B cell (primary cell): ENCODE results near the gene RASSF4. TPM values are rescaled to one million over a fixed set of nuclear protein-coding genes. Genes with fewer than 3 reads are reported as not detected.

Source experiments
- ATAC-seq: fragments of 200-7000 bp; cut with Tn5 transposase; one replicate; pipeline ENCODE4 v1.10.0; 2021; ENCODE audit warnings: low read depth, mild to moderate bottlenecking, moderate number of reproducible peaks, moderate library complexity
- CTCF ChIA-PET: fragments of 350-600 bp; sonication (Branson Sonifier 250); formaldehyde crosslinking; loops from one replicate; lab custom pipeline; 2021; ENCODE audit warnings: antibody characterized with exemption, inconsistent platforms; lab: Charles Lee
- POLR2A ChIA-PET: fragments of 350-600 bp; sonication (Branson Sonifier 250); formaldehyde crosslinking; loops from one replicate; lab custom pipeline; 2021; ENCODE audit warnings: antibody characterized with exemption; lab: Charles Lee
- DNase-seq: peaks from one replicate; pipeline ENCODE4 v3.0.0; 2013
- H2AFZ ChIP-seq: 2 replicates; pipeline ENCODE4 v1.6.1; 2012; ENCODE audit warnings: mild to moderate bottlenecking, low read depth, low read length; ENCODE audit not compliant: insufficient read depth, poor library complexity, severe bottlenecking
- H3K27ac ChIP-seq, 2 donors: 1 replicate in 1 of 2; 2 replicates in 1 of 2; pipeline ENCODE4 v1.5.1; 2012 to 2013; ENCODE audit warnings: low read length in 2 of 2, mild to moderate bottlenecking in 2 of 2, moderate library complexity in 1 of 2
- H3K27me3 ChIP-seq, 4 experiments: fragments of 200-600 bp in 1 of 4; sonication (generic) in 1 of 4; replicated peaks in 1 of 4; 1 replicate in 2 of 4; 2 replicates in 2 of 4; pipeline versions ENCODE4 v1.6.1 to v1.7.0; 2013 to 2016; ENCODE audit warnings: low read length in 3 of 4, mild to moderate bottlenecking in 2 of 4, mixed read lengths in 1 of 4, moderate library complexity in 1 of 4; ENCODE audit not compliant: insufficient read depth in 4 of 4, control insufficient read depth in 3 of 4; ENCODE audit errors: control extremely low read depth in 1 of 4
- H3K36me3 ChIP-seq, 2 experiments: replicated peaks in 1 of 2; 1 replicate in 1 of 2; 2 replicates in 1 of 2; pipeline versions ENCODE4 v1.6.1 to v1.7.1; 2013; ENCODE audit warnings: low read length in 1 of 2; ENCODE audit not compliant: insufficient read depth in 2 of 2, control insufficient read depth in 1 of 2; ENCODE audit errors: control extremely low read depth in 1 of 2, extremely low read depth in 1 of 2
- H3K4me1 ChIP-seq, 2 donors: fragments of 200-600 bp in 1 of 2; sonication (generic) in 1 of 2; 1 replicate in 1 of 2; 2 replicates in 1 of 2; pipeline versions ENCODE4 v1.5.1 to v1.6.1; 2013 to 2017; ENCODE audit warnings: low read length in 2 of 2; ENCODE audit not compliant: control insufficient read depth in 2 of 2, insufficient read depth in 2 of 2
- H3K4me2 ChIP-seq: replicated peaks from 2 replicates; pipeline ENCODE3; 2012; ENCODE audit warnings: mild to moderate bottlenecking, low read depth, low read length; ENCODE audit not compliant: poor library complexity, severe bottlenecking
- H3K4me3 ChIP-seq, 5 experiments: fragments of 200-600 bp in 1 of 5; sonication (generic) in 1 of 5; 1 replicate in 3 of 5; 2 replicates in 2 of 5; pipeline versions ENCODE4 v1.5.1 to v1.7.0; 2011 to 2016; ENCODE audit warnings: low read length in 4 of 5, mild to moderate bottlenecking in 4 of 5, low read depth in 2 of 5, control low read depth in 1 of 5, moderate library complexity in 1 of 5; ENCODE audit not compliant: insufficient read depth in 1 of 5; ENCODE audit errors: control extremely low read depth in 1 of 5, extremely low read depth in 1 of 5
- H3K79me2 ChIP-seq: fragments of 200-600 bp; sonication (generic); one replicate; pipeline ENCODE4 v1.6.0; 2016; ENCODE audit warnings: low read length; ENCODE audit not compliant: control insufficient read depth, insufficient read depth
- H3K9ac ChIP-seq: fragments of 200-600 bp; sonication (generic); 2 replicates; pipeline ENCODE4 v1.6.1; 2017; ENCODE audit warnings: mild to moderate bottlenecking, low read length, moderate library complexity
- H3K9me3 ChIP-seq, 3 donors: one replicate each; pipeline versions ENCODE4 v1.6.1 to v1.7.1; 2013; ENCODE audit warnings: low read length in 2 of 3; ENCODE audit not compliant: control insufficient read depth in 2 of 3, insufficient read depth in 1 of 3; ENCODE audit errors: control extremely low read depth in 1 of 3
- H4K20me1 ChIP-seq: 2 replicates; pipeline ENCODE4 v1.6.0; 2012; ENCODE audit warnings: mild to moderate bottlenecking, low read length; ENCODE audit not compliant: insufficient read depth, control insufficient read depth, poor library complexity, severe bottlenecking
- H3K27ac Mint-ChIP-seq: one replicate; pipeline ENCODE4 v1.8.0; 2021; ENCODE audit warnings: mixed read lengths
- H3K27me3 Mint-ChIP-seq: one replicate; pipeline ENCODE4 v1.8.0; 2021; ENCODE audit warnings: mixed read lengths
- H3K4me1 Mint-ChIP-seq: one replicate; pipeline ENCODE4 v1.8.0; 2021; ENCODE audit warnings: mixed read lengths
- H3K4me3 Mint-ChIP-seq: one replicate; pipeline ENCODE4 v1.8.0; 2021; ENCODE audit warnings: mixed read lengths
- H3K9me3 Mint-ChIP-seq: one replicate; pipeline ENCODE4 v1.8.0; 2022; ENCODE audit warnings: mixed read lengths; ENCODE audit not compliant: insufficient read depth
- CTCF ChIP-seq: fragments of 200-600 bp; IDR thresholded peaks from one replicate; pipeline ENCODE4 v1.8.0; 2022; ENCODE audit warnings: antibody characterized with exemption, mild to moderate bottlenecking
- EZH2 ChIP-seq: IDR thresholded peaks from 2 replicates; pipeline ENCODE4 v1.6.1; 2012; ENCODE audit warnings: borderline replicate concordance, low read depth, mild to moderate bottlenecking, moderate library complexity, low read length; ENCODE audit not compliant: insufficient read depth, poor library complexity, severe bottlenecking
- WGBS: methylation state at CpG from one replicate; pipeline ENCODE4 v1.1.5; 2013; ENCODE audit warnings: missing lambda C conversion rate; ENCODE audit not compliant: insufficient coverage; 5-methylcytosine and 5-hydroxymethylcytosine counted together
- intact Hi-C: fragments of 100-400 bp; cut with micrococcal nuclease; formaldehyde crosslinking; loops from one replicate; pipeline ENCODE4 v1.10.0; 2022
- polyA plus RNA-seq: library from polyadenylated mRNA; depleted of rRNA; stranded (reverse); fragments of >200 nt; gene quantifications from 2 replicates; pipeline ENCODE4 v1.2.3, GENCODE V29; 2012
- total RNA-seq, 2 donors: library from RNA; stranded (reverse); fragments of 120-200 nt in 1 of 2; gene quantifications; 1 replicate in 1 of 2; 2 replicates in 1 of 2; pipeline versions ENCODE4 v1.2.3 to v1.2.4, GENCODE V29; 2013 to 2022

The RASSF4 gene
- total and polyA plus RNA-seq, 2 donors (not counting 1 experiment from before 2014, with no cell fraction given): 1.9 to 2.6 TPM

GRCh38 chr10:44978570-44979280 lies 19.1 kb downstream of the RASSF4 start, which contains the start of gene DEPP1:
Gene DEPP1 (minus strand): TSS chr10:44978809. CDS start chr10:44978030, 779 bp downstream.
- Histone ChIP-seq H3K27ac (no peak within 1 kb of the TSS), H3K79me2 (no peaks in the 10 kb centered on the region), H3K4me1 (peaks cover 11 to 23% of the 10 kb centered on the region in 2 donors), H3K9ac (no peak within 1 kb of the TSS), H3K4me2 (no peak within 1 kb of the TSS), H3K9me3 (no peaks in the 10 kb centered on the region), H3K27me3 (peaks cover 0 to 9% (median 0%) of the 10 kb centered on the region in 4 experiments), H4K20me1 (no peaks in the 10 kb centered on the region), H2AFZ (peak within 1 kb of the TSS; percentile 40), H3K36me3 (no peaks in the 10 kb centered on the region), H3K4me3 (no peak within 1 kb of the TSS)
- intact Hi-C loops: no loop called here
- H3K4me3 Mint-ChIP-seq: no peak within 1 kb of the TSS
- H3K9me3 Mint-ChIP-seq: no peaks in the 10 kb centered on the region
- peaks cover 13% of the 10 kb centered on the region for H3K4me1 Mint-ChIP-seq
- DNase-seq: no peak
- TF ChIP-seq EZH2 (no peak), CTCF (no peak)
- 17% methylated on average over 12 of the region's 12 CpGs for WGBS
- H3K27ac Mint-ChIP-seq: no peak within 1 kb of the TSS
- ChIA-PET CTCF (interaction anchor here (1.0 to 9.0 kb wide), 4 partner anchors 13 to 46 kb away, joined by 3 to 93 read pairs (median 3); no protein-coding TSS in a partner anchor), POLR2A (interaction anchor here (1.3 kb wide), 1 partner anchor 46 kb away, joined by 4 read pairs; no protein-coding TSS in a partner anchor)
- ATAC-seq: no peak
- no peaks in the 10 kb centered on the region for H3K27me3 Mint-ChIP-seq
